Limb (tissue), 2 donors: Measurements from ENCODE around the gene PCNX1.
"Not testable (repeated sequence)": the region's sequence is repeated elsewhere in the genome, so short reads cannot be mapped to it uniquely, and the experiment has no call there.

Source experiments
- DNase-seq, 2 donors: peaks; one replicate each; pipeline ENCODE4 v3.0.0-alpha.2; 2016; ENCODE audit errors: extremely low spot score in 2 of 2

Gene PCNX1

DNA sequence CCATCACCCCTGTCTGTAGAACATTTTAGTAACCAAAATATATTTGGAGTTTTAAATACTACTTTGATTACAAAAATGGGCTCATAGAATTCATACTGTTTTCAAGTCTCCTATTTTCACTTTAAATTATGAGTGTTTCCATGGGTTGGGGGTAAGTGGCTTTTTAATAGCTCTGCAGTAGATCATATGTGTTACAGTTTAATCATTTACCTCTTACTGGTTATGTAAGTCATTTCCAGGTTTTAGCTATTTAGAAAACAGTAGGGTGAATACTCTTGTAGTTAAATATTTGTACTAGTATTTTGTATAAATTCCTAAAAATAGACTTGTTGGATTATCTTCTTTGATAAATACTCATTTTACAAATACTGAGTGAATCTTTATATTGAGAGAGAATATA, 8.2 kb downstream of the PCNX1 start:
- no peak for DNase-seq

- DNase-seq: no peak
These were observed 9.0 kb downstream of the PCNX1 start for GRCh38 chr14:70916300-70916699.

- no peak for DNase-seq
These were observed 9.5 kb downstream of the PCNX1 start for GRCh38 chr14:70916799-70917198.

- DNase-seq: no peak
These were observed 10.4 kb downstream of the PCNX1 start for GRCh38 chr14:70917633-70918032.

DNA sequence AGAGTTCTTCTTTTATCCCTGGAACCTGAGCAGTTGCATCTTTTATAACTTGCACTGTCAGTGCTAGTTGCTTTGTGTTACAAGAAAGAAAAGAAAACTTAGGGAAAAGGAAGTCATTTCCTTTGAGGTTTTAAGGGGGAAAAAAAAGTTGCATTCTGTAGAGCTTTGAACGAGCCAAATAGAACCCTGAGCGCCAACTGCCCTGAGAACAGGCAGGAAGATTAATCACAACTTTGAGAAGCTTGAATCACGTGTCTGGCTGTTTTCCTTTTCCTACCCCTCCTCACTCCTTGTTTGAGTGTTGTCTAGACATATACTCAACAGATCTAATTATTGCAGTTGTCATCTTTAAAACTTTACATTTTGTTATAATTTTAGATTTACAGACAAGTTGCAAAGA, 12.5 kb downstream of the PCNX1 start:
- no peak for DNase-seq

DNA sequence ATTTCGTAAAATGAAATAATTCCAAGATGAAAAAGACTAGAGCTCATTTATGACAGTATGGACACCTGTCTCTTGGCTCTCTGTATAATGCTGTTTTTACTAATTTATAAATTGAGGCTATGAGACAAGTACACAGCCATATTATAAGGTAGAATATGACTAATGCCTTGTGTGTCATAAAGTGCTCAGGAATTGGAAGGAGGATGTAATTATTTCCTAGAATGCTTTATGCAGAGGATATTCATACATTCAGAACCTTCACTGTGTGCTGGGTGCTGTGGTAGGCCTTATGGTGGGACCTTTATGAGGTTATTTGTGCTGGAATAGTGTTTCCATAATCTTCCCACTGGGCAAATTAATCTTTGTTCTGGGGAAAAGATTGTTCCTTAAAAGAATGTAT, 13.3 kb downstream of the PCNX1 start:
- DNase-seq: no peak

- no peak for DNase-seq
These were observed 14.4 kb downstream of the PCNX1 start for GRCh38 chr14:70921669-70922068.

DNA sequence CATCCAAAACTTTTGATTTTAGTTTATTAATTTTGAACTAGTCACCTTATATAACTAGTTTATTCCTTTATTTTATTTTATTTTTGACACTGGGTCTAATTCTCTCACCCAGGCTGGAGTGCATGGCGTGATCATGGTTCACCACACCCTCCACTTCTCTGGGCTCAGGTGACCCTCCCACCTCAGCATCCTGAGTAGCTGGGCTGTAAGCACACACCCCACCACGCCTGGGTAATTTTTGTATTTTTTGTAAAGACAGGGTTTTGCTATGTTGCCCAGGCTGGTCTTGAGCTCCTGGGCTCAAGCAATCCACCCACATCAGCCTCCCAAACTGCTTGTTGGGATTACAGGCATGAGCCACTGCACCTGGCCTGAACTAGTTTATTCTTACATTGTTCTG, 17.3 kb downstream of the PCNX1 start:
- DNase-seq: no peak

GRCh38 chr14:70926235-70926830, 19.1 kb downstream of the PCNX1 start:
- DNase-seq: no peak

GRCh38 chr14:70931008-70931407, 23.7 kb downstream of the PCNX1 start:
- DNase-seq: no peak

- DNase-seq: no peak
These were observed 26.8 kb downstream of the PCNX1 start for GRCh38 chr14:70934084-70934483.

- DNase-seq: no peak
These were observed 27.4 kb downstream of the PCNX1 start for GRCh38 chr14:70934502-70935134.

- no peak for DNase-seq
These were observed 27.9 kb downstream of the PCNX1 start for GRCh38 chr14:70935135-70935534.

DNA sequence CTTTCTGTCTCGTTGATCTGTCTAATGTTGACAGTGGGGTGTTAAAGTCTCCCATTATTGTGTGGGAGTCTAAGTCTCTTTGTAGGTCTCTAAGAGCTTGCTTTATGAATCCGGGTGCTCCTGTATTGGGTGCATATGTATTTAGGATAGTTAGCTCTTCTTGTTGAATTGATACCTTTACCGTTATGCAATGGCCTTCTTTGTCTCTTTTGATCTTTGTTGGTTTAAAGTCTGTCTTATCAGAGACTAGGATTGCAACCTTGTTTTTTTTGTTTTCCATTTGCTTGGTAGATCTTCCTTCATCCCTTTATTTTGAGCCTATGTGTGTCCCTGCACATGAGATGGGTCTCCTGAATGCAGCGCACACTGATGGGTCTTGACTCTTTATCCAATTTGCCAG, 32.4 kb downstream of the PCNX1 start:
- not testable (repeated sequence) for DNase-seq

- DNase-seq: not testable (repeated sequence)
These were observed 34.5 kb downstream of the PCNX1 start for GRCh38 chr14:70941637-70942341.

GRCh38 chr14:70942342-70942706, 35.1 kb downstream of the PCNX1 start:
- no peak for DNase-seq

DNA sequence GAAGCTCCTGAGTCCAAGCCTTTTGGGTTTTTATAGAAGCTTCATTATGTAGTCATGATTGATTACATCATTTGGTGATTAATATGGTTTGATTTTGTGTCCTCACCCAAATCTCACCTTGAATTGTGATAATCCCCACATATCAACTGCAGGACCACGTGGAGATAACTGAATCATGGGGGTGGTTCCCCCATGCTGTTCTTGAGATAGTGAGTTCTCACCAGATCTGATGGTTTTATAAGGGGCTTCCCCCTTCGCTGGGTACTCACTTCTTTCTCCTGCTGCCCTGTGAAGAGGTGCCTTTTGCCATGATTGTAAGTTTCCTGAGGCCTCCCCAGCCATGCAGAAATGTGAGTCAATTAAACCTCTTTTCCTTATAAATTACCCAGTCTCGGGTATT, 35.5 kb downstream of the PCNX1 start:
- not testable (repeated sequence) for DNase-seq

GRCh38 chr14:70943838-70944237, 36.6 kb downstream of the PCNX1 start:
- DNase-seq: no peak

DNA sequence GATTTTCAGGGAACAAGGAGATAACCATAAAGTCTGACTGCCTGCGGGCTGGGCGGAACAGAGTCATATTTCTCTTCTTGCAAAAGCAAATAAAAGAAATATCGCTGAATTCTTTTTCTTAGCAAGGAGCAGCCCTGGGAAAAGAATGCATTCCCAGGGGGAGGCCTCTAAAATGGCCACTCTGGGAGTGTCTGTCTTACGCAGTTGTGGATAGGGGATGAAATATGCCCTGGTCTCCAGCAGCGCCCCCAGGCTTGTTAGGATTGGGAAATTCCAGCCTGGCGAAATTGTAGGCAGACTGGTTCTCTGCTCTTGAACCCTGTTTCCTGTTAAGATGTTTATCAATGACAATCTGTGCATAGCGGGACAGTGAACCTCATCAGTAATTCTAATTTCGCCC, 40.5 kb downstream of the PCNX1 start:
- DNase-seq: no peak

- no peak for DNase-seq
These were observed 45.2 kb downstream of the PCNX1 start for GRCh38 chr14:70952485-70952884.

DNA sequence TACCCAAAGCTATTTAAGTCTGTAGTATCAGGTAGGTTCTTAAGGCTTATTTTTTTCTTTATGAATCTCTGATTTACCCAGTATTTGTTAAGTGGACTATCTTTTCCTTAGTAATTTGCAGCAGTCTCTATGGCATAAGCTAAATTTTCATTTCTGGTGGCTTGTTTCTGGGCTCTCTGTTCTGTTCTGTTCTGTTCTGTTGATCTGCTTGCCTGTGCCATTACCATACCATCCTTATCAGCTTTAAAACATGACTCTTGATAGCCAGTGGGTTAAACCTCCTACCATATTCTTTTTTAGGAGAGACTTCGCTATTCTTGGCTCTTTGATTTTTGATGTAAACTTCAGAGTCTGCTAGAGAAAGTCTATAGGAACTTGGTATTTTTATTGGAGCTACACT, 46.8 kb downstream of the PCNX1 start:
- no peak for DNase-seq

DNA sequence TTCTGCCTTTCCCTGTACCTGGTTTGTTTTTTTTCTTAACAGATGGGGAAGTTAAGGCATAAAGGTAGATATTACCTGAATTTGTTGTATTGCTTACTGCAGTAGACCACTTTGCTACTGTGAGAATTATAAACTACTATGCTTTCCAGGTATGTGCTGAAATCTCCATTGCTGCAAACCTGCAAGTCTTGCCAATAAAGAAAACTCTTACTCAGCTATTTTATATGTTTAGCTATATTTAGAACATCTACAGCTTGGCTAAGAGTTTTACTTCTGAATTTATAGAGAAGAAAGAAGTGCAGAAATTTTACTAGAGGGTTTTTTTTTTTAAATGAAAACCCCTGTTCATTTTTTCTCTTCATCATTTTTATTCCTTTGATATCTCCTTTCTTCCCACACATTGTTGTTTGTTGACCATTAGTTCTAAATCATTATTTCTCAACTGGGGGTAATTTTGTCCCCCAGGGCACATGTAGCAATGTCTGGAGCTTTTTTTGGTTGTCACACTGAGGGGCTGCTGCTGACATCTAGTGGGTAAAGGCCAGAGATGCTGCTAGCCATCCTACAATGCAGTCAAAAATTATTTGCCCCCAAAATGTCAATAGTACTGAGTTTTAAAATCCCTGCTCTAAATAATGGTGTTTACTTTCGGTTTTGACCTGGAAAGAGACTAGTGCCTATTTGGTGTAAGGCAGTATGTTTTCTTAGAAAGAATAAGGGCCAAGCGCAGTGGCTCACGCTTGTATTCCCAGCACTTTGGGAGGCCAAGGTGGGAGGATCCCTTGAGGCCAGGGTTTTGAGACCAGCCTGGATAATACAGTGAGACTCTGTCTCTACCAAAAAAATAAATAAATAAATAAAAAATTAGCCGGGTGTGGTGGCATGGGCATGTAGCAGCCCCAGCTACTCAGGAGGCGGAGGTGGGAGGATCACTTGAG, 48.6 kb downstream of the PCNX1 start:
- DNase-seq: peak in 1 of 2 donors; percentile 8
